Stimulated activated CD4-positive, alpha-beta T cell treated with anti-CD3 and anti-CD28 coated beads, Interleukin-15, amount 100 ng/mL, for 24 hours (primary cell): ENCODE data around the gene DRC1.

ENCODE experiments used
- DNase-seq: peaks from one replicate; pipeline ENCODE4 v3.0.0-alpha.2; 2020

The DRC1 gene

DNA sequence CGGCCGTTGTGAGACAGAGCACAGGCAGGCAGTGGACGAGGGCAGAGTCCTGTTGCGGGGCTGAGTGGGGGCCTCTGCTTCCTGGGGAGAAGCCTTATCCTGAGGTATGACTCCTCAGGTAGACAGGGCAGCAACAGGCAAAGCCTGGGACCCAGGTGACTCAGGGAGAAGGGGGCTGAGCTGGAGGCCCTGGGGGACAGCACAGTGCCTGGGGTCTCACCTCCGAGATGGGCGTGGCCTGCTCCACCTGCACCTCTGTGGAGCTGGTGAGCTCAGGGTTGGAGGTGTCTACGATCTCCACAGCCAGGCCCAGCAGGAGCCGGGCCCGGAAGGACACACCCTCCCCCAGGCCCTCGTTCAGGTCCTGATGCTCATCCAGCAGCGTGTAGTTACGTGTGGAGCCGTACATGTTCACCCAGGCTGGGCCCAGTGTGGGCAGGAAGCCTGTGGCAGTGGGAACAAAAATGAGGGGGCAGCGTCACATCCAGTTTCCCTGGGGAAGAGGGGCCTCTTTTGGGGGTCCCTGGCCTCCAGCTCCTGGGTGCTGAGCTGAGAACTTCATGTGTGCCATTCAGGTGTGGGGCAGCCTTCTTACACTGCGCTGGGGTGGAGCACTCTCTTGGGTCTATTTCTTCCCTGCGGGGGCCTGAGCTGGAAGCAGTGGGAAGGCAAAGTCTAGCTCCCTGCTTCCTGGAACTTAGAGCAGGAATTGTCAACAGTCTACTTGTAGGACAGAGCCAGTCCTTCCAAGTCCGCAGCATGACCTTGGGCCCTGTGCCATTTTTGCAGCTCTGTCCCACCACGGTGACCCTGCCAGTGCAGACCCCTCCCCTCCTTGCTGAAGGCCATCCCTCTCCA is 79.1 kb downstream of the DRC1 start:
- DNase-seq: no peak

DNA sequence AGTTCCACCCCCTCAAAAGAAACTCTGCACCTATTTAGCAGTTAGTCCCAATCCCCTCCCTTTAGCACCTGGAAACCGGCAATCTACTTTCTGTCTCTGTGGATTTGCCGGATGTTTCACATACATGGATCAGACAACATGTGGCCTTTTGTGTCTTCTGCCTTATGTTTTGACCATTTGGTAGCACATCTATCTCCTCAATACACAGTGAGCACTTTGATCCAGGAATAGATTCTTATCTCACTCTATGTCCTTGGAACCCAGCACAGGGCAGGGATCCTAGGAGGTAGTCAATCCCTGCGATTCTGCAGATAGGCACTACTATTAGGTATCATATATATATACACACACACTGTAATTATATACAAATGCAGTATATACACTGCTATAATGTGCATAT is 80.0 kb downstream of the DRC1 start:
- DNase-seq: no peak

DNA sequence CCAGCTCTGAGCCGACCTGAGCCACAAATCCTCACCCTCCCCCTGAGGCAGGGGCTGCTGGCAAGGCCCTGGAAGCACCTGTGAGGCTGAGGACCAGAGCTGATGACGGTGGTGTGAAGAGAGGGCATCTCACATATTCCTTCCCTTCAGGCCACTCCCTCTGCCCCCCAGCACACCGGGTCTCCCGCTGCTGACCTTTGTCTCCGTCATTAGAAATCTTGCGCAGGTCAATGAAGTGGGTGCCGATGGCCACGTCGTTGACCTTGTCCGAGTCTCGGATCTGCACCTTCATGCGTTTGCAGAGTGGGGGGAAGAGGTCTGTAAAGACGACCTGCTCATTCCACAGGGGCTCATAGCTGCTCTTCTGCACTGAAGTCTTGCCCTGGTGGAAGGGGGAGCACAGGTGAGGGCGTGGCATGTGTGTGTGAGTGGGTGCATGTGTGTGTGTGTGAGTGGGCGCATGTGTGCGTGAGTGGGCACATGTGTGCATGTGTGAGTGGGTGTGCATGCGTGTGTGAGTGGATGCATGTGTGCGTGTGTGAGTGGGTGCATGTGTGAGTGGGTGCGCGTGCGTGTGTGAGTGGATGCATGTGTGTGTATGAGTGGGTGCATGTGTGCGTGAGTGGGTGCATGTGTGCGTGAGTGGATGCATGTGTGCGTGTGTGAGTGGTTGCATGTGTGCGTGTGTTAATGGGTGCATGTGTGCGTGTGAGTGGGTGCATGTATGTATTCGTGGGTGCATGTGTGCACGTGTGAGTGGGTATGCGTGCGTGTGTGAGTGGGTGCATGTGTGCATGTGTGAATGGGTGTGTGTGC is 80.7 kb downstream of the DRC1 start:
- no peak for DNase-seq

DNA sequence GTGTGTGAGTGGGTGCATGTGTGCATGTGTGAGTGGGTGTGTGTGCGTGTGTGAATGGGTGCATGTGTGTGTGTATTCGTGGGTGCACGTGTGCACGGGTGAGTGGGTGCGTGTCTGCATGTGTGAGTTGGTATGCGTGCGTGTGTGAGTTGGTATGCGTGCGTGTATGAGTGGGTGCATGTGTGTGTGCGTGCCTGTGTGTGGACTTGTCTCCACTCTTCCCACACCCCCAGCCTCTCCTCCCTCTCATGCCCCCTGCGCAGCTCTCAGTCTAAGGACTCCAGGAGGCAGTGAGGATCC is 81.3 kb downstream of the DRC1 start:
- no peak for DNase-seq

DNA sequence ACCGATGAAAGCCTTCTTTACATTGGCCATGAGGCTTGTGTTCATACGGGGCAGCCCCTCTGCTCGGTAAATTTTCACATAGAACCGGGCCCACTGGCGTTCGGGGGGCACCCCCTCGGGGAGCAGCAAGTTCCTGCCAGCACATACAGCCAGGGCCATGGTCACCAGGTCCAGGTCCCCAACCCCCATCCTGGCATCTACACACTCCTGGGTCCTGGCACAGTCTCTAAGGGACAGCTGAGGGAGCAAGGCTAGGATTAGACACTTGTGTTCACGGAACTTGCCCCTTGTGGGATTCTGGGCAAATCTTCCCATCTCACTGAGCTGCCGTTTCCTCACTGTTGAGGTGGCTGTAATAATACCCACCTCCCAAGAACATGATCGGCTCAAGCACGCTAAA is 81.8 kb downstream of the DRC1 start:
- DNase-seq: no peak

DNA sequence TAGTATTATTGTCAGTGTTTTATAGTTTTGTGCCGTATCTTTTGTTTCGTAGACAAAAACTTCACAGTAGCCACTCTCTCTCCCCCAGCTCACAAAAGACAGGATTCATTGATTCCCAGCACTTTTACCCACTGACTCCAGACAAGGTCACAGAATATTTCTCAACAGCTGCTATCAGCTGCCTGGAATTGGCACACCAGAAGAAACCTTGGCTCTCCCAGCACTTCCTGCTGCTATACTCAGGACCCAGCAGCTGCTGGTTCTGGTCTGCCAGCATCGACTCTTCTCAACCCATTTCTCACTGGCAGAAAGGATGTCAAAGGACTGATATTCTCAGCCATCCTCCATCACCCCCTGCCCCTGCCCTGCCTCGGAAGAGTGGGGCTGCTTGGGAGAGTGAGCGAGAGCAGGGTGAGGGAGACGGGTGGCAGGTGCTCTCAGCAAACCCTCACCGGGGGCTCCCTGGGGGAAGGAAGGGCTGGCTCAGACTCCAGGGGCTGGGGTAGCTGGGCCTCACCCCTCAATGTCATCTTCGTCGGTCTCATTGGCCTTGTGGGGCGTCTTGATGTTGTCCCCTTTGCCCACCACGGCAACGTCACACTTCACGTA is 82.3 kb downstream of the DRC1 start:
- no peak for DNase-seq

DNA sequence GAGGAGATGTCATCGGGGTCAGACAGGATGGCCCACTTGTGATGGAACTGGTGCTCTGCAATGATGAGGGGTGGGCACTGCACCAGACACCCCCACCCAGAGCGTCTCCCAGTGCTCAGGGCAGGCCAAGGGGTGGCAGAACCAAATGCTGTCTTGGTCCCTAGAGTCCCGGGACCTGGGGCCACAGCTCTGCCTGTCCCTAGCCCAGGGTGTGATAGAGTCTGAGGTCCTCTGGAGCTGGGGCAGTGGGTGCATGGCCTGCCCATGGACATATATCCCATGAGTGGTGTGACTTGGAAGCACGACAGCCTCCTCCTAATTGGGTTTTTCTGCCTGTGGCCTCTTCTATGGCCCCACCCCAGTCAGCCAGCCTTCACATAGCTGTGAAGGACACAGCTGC is 82.9 kb downstream of the DRC1 start:
- DNase-seq: no peak

DNA sequence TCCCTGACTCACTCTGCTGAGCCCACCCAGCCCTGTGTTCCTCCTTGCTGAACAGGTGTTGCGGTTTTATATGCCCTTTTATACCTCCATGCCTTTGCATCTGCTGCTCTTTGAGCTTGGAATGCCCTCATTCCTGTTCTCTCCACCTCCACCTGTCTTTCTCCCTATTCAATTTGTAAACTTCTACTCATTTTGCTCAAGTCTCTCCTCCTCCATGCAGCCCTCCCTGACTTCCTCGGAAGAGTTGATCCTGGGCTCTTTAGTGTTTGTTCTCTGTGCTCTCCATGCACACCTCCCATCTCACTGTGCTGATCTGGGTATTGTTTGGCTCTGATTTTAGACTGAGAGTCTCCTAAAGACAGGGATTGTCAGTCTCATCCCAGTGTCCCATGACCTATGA is 83.4 kb downstream of the DRC1 start:
- DNase-seq: no peak

DNA sequence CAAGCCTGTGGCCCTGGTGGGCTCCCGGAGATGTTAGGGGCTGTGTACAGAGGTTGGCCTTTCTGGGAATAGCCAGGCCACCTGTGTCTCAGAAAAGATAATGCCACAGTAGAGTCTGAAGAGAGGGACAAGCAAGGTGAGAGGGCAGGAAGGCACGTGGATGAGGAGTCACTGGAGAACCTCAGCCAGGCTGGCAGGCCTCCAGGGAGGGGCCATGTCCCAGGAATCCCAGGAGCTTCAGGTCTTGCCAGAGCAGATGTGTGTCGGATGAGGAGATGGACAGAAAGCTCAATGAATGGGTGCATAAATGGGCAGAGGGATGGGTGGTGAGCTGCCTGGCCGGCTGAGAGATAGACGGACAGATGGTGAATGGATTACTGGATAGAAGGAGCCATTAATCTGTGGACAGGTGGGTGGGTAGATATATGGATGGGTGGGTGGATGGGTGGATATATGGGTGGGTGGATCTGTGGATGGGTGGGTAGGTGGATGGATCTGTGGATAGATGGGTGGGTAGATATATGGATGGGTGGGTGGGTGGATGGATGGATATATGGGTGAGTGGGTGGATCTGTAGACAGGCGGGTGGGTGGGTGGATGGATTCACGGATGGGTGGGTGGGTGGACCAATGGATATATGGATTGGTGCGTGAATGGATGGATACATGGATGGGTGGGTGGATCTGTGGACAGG is 84.2 kb downstream of the DRC1 start:
- DNase-seq: no peak

DNA sequence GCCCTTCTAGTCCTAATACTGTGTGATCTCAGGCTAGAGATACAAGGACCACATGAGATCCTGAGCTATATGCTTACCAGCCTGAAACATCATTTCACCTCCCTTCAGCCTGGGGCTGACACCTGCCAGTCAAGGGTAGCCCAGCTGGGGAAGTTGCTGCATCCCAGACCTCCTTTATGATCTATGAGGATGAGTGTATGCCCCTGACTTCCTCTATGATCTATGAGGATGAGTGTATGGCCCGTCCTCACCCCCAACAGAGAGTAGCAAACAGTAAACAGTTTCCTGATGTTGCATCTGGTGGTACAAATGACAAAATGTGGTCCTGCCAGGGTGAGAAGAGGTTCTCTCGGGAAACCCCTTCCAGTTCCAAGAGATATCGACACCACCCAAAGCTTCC is 85.1 kb downstream of the DRC1 start:
- DNase-seq: no peak

DNA sequence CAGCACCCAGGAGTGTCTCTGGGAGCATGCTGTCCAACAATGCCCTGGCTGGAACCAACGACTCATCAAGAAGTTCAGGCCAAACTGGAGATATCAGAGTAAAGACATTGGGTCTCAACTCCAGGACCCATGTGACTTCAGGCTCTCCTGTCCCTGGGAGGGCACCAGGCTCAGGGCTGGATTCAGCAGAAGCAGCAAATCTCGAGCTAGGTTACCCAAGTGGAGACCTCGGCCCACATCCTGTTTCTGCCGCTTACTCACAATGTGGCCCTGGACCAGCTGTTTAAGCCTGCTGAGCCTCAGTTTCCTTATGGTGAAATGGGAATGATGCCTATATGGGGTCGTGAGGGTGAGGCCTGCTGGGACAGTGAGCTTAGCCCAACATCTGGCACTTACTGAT is 85.5 kb downstream of the DRC1 start:
- DNase-seq: no peak

DNA sequence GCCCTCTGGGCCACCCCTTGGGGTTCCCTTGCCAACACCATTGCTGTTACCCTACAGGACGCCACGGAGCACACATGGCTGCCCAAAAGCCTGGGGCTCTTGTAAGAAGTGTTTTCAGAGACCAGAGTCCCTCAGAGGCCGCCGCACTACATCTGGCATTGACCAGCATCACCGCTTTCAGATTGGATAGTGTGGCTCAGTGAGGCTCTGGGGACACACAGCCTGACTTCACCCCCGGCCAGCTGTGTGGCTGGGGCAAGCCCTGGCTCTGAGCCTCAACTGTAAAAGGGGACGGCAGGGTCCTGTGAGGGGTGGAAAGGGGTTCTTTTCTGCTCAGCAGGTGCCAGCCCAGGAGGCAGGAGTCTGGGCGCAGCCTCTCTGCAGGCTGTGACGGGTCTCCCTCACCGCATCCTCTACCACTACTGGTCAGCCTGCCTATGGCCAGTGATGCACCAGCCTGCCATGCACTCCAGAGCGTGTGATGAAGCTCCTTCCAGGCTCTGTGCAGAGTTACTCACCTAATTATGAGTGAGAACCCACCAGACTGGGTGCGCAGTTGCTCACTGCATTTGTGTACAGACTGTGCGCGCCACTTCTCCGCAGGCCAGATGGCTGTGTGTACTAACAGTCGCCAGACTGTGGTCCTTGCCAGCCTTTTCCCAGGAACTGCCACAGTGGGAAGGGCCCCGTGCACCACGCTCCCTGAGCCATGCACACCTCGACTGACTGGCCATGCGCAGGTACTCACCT is 86.9 kb downstream of the DRC1 start:
- DNase-seq: no peak

DNA sequence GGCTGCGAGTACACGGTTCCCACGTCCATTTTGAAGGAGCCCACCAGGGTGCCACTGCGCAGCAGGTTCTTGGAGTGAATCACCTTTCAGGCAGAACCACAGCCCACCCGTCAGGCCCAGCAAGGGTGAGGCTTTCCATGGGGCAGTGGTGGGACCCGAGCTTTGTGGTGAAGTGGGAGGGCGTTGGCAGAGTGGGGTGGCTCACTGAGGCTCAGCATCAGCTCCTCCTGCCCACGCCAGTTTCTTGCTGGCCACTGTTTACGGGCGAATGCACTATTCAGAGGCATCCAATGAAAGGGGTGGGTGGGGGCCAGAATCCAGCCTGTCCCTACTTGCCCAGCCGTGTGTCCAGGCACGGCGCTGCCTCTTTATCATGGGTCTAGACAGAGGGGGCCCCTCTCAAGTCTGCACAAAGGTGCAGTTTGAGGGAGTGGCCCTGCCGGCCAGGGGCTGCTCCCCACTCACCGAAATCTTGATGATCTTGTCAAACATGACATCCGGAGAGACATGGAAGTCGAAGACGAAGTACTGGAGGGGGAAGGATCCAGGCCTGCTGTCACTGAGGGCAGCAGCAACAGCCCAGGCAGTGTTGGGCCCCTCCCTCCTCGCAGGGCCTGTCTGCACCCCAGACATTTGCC is 87.6 kb downstream of the DRC1 start:
- no peak for DNase-seq

DNA sequence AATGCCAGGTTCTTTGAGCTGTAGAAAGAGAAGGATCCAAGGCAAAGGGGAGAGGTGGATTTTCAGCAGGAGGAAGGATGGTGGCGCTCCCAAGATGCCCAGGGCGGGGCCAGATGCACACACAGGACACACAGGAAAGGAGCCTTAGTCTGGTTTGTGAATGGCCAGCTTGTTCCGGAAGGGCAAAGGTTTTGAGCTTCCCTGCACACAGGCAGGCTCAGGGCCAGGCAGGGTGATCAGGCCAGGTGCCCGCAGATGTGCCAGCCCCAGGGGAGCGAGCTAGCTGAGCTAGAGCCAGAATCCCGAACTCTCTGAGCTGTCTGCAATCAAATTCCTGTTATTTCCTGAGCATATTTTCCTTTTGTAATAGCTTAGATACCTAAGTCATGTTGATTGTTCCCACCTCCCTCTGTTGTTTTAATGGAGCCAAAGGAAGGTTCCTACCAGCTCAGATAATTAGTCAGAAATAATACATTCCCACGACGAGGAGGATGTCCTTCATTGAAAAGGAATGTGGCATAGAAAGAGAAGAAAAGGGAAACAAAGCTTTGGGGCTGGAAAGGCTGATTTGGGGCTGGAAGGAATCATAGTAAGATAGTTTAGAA is 89.9 kb downstream of the DRC1 start:
- DNase-seq: no peak

DNA sequence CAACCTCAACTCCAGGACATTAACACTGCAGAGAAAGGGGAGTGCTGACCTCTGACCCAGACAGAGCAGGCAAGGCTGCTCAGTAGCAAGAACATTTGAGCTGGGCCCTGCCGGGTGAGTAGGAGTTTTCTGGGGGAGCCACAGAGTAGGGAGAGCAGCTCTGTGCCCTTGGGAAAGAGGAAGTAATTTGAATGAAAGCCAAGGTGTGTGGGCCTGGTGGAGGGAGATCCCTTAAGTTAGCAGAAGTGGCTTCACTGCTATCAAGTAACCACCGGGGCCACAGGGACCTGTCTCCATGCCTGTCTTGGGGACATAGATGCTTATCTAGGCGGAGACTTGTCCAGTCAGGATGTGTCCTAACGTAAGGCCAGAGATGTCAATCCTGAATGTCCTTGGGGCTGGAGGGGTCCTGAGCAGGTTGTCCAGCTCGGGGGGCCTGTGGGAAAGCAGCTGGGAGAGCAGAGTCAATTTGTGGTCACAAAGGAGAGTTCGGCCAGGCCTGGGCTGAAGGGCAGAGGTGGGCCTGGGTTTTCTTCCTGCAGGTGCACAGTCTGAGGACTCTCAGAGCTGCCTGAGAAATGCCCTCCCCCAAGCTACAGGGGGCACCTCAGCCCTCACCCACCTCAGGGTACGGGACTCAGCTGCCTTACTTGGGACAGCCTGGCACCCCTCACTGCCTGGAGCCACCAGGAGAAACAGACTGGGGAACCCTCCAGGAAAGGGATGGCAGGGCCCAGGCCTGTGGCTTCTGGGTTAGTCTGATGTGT is 91.2 kb downstream of the DRC1 start:
- DNase-seq: no peak

DNA sequence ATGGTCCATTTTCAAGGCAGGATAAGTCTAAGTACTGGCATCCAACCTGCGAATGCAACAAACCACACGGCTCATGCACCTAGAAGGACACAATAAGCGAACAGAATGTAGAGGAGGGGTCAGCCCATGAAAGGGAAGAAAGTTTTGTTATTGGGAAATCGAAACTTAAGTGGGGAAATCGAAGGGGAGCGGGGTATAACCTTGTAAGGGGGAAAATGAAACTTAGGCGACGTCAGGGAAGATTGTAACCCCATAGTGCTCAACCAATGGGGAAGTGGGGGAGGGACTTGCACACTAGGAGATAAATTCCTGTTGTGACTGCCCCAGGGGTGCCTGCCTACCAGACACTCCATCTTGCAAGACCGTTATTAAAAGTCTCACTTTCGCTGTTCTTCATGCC is 91.8 kb downstream of the DRC1 start:
- DNase-seq: no peak

DNA sequence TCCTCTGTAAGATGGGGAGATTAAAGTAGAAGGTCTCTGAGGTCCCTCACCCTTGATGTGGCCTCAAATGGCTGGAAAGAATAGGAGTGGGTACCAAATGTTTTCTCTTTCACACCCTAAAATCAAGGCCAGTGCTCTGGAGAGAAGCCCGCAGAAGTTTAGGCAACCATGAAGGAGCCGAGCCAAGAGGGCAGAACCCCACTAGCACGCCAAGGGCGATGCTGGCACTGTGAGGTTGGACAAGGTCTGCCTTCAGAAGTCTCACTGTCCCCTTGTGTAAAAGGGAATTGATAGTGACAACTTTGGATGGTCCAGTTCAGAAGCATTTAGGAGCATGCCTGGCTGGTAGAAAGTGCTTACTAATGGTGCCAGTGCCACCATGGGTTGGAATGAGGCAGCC is 92.5 kb downstream of the DRC1 start:
- no peak for DNase-seq

DNA sequence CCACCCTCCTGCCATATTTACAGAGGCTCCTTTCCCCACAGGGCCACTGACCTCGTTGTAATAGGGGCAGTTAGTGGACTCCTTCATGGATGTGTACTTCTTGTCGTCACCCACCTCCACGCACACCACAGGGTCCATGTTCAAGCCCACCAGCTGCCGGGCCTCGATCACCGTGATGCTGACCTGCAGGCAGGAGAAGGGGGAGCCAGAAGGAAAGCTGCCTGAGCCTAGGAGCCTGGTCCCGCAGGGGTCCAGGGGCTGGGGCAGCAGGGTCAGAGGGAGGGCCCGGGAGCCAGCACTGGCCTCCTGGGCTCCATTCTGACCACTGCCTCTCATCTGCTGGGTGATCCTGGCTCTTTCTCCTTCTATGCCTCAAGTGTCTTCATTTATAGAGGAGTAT is 93.2 kb downstream of the DRC1 start:
- no peak for DNase-seq

DNA sequence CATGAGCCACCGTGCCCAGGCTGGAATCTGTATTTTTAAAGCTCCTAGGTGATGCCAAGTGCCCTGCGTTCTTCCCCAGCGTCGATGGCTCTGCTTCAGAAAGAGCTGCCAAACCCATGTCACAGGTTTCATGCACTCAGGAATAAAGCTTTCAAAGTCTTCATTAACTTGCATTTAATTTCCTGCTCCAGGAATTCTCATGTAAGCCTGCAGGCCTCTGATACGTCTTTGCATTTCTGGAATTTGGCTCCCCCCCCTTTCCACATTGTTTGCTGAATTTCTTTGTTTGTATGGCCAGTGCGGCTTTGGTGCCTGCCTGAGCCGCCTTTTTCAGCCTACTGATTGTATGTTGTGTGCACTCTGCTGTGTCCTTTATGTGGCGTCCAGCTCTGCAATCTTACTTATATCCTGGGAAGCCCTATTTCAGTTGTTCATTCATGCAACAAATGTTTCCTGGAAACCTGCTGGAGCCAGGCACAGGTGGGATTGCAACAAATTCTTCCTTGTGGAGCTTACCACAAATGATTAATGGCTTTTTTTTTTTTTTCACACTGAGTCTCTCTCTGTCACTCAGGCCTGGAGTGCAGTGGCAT is 94.1 kb downstream of the DRC1 start:
- DNase-seq: no peak

DNA sequence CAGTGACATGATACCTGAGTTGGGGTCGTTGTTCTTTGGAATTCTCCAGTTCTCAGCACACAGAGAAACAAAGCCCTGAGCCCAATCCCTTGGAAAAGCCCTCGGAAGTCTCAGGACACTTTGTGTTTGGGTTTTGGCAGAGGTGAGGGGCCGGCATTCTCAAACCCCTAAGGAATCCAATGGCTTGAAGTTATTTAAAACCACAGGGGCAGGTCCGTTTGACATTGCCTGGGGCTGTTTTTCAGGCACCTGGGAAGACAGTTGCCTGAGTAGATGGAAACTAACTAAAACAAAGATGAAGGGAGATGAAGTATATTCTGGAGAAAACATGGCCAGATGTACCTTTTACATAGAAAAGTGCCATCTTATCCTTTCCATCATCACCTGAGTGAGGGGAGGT is 98.7 kb downstream of the DRC1 start:
- DNase-seq: no peak
